Tibial artery (tissue), 4 donors: ENCODE measurements around the gene CCDC148.

Experiments
- DNase-seq, 2 donors: peaks; one replicate each; pipeline ENCODE4 v3.0.0-alpha.2; 2019
- H3K27ac ChIP-seq, 2 donors: fragments of 200-600 bp; sonication (generic) in 1 of 2; 1 replicate in 1 of 2; 2 replicates in 1 of 2; pipeline ENCODE4 v1.5.1; 2018 to 2019; ENCODE audit warnings: mild to moderate bottlenecking in 1 of 2
- H3K27me3 ChIP-seq, 2 donors: fragments of 200-600 bp; sonication (generic) in 1 of 2; one replicate each; pipeline versions ENCODE4 v1.5.1 to v1.6.0; 2016 to 2019
- H3K36me3 ChIP-seq, 3 donors: fragments of 200-600 bp; sonication (generic) in 2 of 3; one replicate each; pipeline ENCODE4 v1.5.1; 2016 to 2019; ENCODE audit warnings: mild to moderate bottlenecking in 2 of 3
- H3K4me1 ChIP-seq, 4 donors: fragments of 200-600 bp; sonication (generic) in 2 of 4; 1 replicate in 3 of 4; 2 replicates in 1 of 4; pipeline ENCODE4 v1.5.1; 2016 to 2019
- H3K4me3 ChIP-seq, 2 donors: fragments of 200-600 bp; sonication (generic) in 1 of 2; 1 replicate in 1 of 2; 2 replicates in 1 of 2; pipeline ENCODE4 v1.5.1; 2018 to 2019; ENCODE audit warnings: mild to moderate bottlenecking in 2 of 2
- H3K9me3 ChIP-seq, 3 donors: fragments of 200-600 bp; sonication (generic) in 1 of 3; one replicate each; pipeline ENCODE4 v1.5.1; 2016 to 2019
- CTCF ChIP-seq, 2 experiments: fragments of 200-600 bp in 1 of 2; fragments of 450-650 bp in 1 of 2; IDR thresholded peaks; one replicate each; pipeline ENCODE4 v1.5.1; 2017 to 2019; ENCODE audit warnings: antibody characterized with exemption in 2 of 2, mild to moderate bottlenecking in 1 of 2, moderate library complexity in 1 of 2
- intact Hi-C: fragments of 100-400 bp; cut with DNase I; formaldehyde crosslinking; loops from one replicate; pipeline ENCODE4 v1.15.0; 2023; ENCODE audit warnings: low total_unique reads

Gene CCDC148

GRCh38 chr2:158488442-158489216 lies 32.1 kb upstream of the CCDC148 start:
- no peak for DNase-seq
- Histone ChIP-seq H3K36me3 (no peaks in the 10 kb centered on the region), H3K4me1 (peaks cover 0 to 25% (median 17%) of the 10 kb centered on the region in 4 donors), H3K4me3 (no peak overlapping the region), H3K27me3 (no peaks in the 10 kb centered on the region), H3K27ac (no peak overlapping the region), H3K9me3 (no peaks in the 10 kb centered on the region)
- TF ChIP-seq CTCF (IDR thresholded peaks at IDR 0.05) = no peak
- intact Hi-C loops = no loop called here

GRCh38 chr2:158487419-158487818 lies 30.9 kb upstream of the CCDC148 start:
- DNase-seq = no peak
- Histone ChIP-seq H3K36me3 (no peaks in the 10 kb centered on the region), H3K4me1 (peaks cover 0 to 22% (median 16%) of the 10 kb centered on the region in 4 donors), H3K27ac (no peak overlapping the region), H3K27me3 (no peaks in the 10 kb centered on the region), H3K4me3 (no peak overlapping the region), H3K9me3 (no peaks in the 10 kb centered on the region)
- intact Hi-C loops = no loop called here
- TF ChIP-seq CTCF (IDR thresholded peaks at IDR 0.05) = no peak

- intact Hi-C loops = no loop called here
- no peak overlapping the region for H3K4me3 ChIP-seq
- no peak overlapping the region for H3K27ac ChIP-seq
- H3K9me3 ChIP-seq = no peaks in the 10 kb centered on the region
- DNase-seq = no peak
- H3K4me1 ChIP-seq = peaks cover 0 to 22% (median 16%) of the 10 kb centered on the region in 4 donors
- H3K36me3 ChIP-seq = no peaks in the 10 kb centered on the region
- no peak for TF ChIP-seq CTCF (IDR thresholded peaks at IDR 0.05)
- H3K27me3 ChIP-seq = no peaks in the 10 kb centered on the region
Observed at GRCh38 chr2:158486970-158487325, 30.4 kb upstream of the CCDC148 start.

- Histone ChIP-seq H3K36me3 (no peaks in the 10 kb centered on the region), H3K27me3 (no peaks in the 10 kb centered on the region), H3K4me3 (no peak overlapping the region), H3K4me1 (peaks cover 0 to 22% (median 16%) of the 10 kb centered on the region in 4 donors), H3K27ac (no peak overlapping the region), H3K9me3 (no peaks in the 10 kb centered on the region)
- DNase-seq = no peak
- intact Hi-C loops = no loop called here
- TF ChIP-seq CTCF (IDR thresholded peaks at IDR 0.05) = no peak
Observed at GRCh38 chr2:158486150-158486969, 29.8 kb upstream of the CCDC148 start.

GRCh38 chr2:158484892-158485556 lies 28.5 kb upstream of the CCDC148 start:
- Histone ChIP-seq H3K4me1 (peaks cover 0 to 22% (median 16%) of the 10 kb centered on the region in 4 donors), H3K4me3 (no peak overlapping the region), H3K36me3 (no peaks in the 10 kb centered on the region), H3K27ac (no peak overlapping the region), H3K9me3 (no peaks in the 10 kb centered on the region), H3K27me3 (no peaks in the 10 kb centered on the region)
- no peak for TF ChIP-seq CTCF (IDR thresholded peaks at IDR 0.05)
- intact Hi-C loops = no loop called here
- no peak for DNase-seq
